HepG2 (cell line): ENCODE measurements around the gene SOX13.

ENCODE experiments used
- ASH2L ChIP-seq: fragments of 300-600, 200-600 bp; sonication (generic); IDR thresholded peaks from 2 replicates; pipeline ENCODE4 v1.7.0; 2017; ENCODE audit warnings: low read depth, mild to moderate bottlenecking, moderate library complexity, mixed read lengths, low read length; ENCODE audit not compliant: insufficient read length
- ATF2 ChIP-seq: sonication (generic); formaldehyde crosslinking; IDR thresholded peaks from 2 replicates; pipeline ENCODE4 v1.4.0; 2020; ENCODE audit warnings: missing genetic modification reagents
- BRF2 ChIP-seq: sonication (generic); formaldehyde crosslinking; IDR thresholded peaks from 2 replicates; pipeline ENCODE4 v1.8.1; 2022; ENCODE audit warnings: mild to moderate bottlenecking, missing genetic modification reagents
- FOSL1 ChIP-seq: sonication (generic); formaldehyde crosslinking; IDR thresholded peaks from 2 replicates; pipeline ENCODE4 v1.9.0; 2021; ENCODE audit warnings: missing genetic modification reagents, borderline replicate concordance
- RAD21 ChIP-seq: fragments of 450-650 bp; formaldehyde crosslinking; IDR thresholded peaks from 2 replicates; pipeline ENCODE4 v1.5.0; 2020; ENCODE audit warnings: mild to moderate bottlenecking
- TBL1XR1 ChIP-seq: fragments of 150-350 bp; IDR thresholded peaks from 2 replicates; pipeline ENCODE4 v1.6.1; 2014; ENCODE audit warnings: borderline replicate concordance, low read length; ENCODE audit not compliant: partially characterized antibody
- ZNF382 ChIP-seq: sonication (generic); formaldehyde crosslinking; IDR thresholded peaks from 2 replicates; pipeline ENCODE4 v1.5.0; 2020; ENCODE audit warnings: missing genetic modification reagents, mild to moderate bottlenecking, borderline replicate concordance
- TF ChIP-seq, protein P1 (sequence below): sonication (generic); formaldehyde crosslinking; IDR thresholded peaks from 2 replicates; pipeline ENCODE4 v1.9.0; 2022; ENCODE audit warnings: low read depth, missing genetic modification reagents
- TF ChIP-seq, protein P2 (sequence below), 2 experiments: IDR thresholded peaks; 2 replicates each; pipeline ENCODE4 v1.6.1; 2011 to 2012; ENCODE audit warnings: low read length in 2 of 2, borderline replicate concordance in 1 of 2, low read depth in 1 of 2, mild to moderate bottlenecking in 1 of 2, moderate library complexity in 1 of 2

GRCh38 chr1:204128464-204128963 is 55.6 kb downstream of the SOX13 start:
- TF ChIP-seq ASH2L (no peak), BRF2 (no peak), ZNF382 (no peak), FOSL1 (CRISPR knock-in tag) (no peak), ATF2 (no peak), RAD21 (CRISPR knock-in tag) (no peak), TBL1XR1 (no peak)
- TF ChIP-seq, protein P1, sequence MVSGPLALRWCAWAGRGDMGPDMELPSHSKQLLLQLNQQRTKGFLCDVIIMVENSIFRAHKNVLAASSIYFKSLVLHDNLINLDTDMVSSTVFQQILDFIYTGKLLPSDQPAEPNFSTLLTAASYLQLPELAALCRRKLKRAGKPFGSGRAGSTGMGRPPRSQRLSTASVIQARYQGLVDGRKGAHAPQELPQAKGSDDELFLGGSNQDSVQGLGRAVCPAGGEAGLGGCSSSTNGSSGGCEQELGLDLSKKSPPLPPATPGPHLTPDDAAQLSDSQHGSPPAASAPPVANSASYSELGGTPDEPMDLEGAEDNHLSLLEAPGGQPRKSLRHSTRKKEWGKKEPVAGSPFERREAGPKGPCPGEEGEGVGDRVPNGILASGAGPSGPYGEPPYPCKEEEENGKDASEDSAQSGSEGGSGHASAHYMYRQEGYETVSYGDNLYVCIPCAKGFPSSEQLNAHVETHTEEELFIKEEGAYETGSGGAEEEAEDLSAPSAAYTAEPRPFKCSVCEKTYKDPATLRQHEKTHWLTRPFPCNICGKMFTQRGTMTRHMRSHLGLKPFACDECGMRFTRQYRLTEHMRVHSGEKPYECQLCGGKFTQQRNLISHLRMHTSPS: no peak
- TF ChIP-seq, protein P2, sequence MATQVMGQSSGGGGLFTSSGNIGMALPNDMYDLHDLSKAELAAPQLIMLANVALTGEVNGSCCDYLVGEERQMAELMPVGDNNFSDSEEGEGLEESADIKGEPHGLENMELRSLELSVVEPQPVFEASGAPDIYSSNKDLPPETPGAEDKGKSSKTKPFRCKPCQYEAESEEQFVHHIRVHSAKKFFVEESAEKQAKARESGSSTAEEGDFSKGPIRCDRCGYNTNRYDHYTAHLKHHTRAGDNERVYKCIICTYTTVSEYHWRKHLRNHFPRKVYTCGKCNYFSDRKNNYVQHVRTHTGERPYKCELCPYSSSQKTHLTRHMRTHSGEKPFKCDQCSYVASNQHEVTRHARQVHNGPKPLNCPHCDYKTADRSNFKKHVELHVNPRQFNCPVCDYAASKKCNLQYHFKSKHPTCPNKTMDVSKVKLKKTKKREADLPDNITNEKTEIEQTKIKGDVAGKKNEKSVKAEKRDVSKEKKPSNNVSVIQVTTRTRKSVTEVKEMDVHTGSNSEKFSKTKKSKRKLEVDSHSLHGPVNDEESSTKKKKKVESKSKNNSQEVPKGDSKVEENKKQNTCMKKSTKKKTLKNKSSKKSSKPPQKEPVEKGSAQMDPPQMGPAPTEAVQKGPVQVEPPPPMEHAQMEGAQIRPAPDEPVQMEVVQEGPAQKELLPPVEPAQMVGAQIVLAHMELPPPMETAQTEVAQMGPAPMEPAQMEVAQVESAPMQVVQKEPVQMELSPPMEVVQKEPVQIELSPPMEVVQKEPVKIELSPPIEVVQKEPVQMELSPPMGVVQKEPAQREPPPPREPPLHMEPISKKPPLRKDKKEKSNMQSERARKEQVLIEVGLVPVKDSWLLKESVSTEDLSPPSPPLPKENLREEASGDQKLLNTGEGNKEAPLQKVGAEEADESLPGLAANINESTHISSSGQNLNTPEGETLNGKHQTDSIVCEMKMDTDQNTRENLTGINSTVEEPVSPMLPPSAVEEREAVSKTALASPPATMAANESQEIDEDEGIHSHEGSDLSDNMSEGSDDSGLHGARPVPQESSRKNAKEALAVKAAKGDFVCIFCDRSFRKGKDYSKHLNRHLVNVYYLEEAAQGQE (IDR thresholded peaks at IDR 0.05; ENCODE audit: borderline replicate concordance in 1 of 2, low read depth in 1 of 2, low read length in 2 of 2): no peak
